H1 (cell line): ENCODE measurements around the gene RHBDF1. TPM values are rescaled to one million over a fixed set of nuclear protein-coding genes. Genes with fewer than 3 reads are reported as not detected.

Experiments used
- BCL11A ChIP-seq, 2 experiments: IDR thresholded peaks; one replicate each; pipeline ENCODE4 v1.6.1; 2011; ENCODE audit warnings: low read depth in 2 of 2, low read length in 2 of 2, mild to moderate bottlenecking in 2 of 2
- CBX8 ChIP-seq: fragments of 300-800, 300-1000 bp; sonication (generic); IDR thresholded peaks from 2 replicates; pipeline ENCODE4 v1.7.1; 2016; ENCODE audit warnings: low read depth, low read length, borderline replicate concordance
- CREB1 ChIP-seq: IDR thresholded peaks from 2 replicates; pipeline ENCODE4 v1.6.1; 2012; ENCODE audit warnings: inconsistent platforms
- EP300 ChIP-seq, 2 experiments: IDR thresholded peaks; 1 replicate in 1 of 2; 2 replicates in 1 of 2; pipeline ENCODE4 v1.6.1; 2011 to 2012; ENCODE audit warnings: low read depth in 2 of 2, low read length in 2 of 2, mild to moderate bottlenecking in 2 of 2, borderline replicate concordance in 1 of 2, inconsistent platforms in 1 of 2, moderate library complexity in 1 of 2
- EZH2 ChIP-seq: fragments of 200-600 bp; sonication (generic); IDR thresholded peaks from 2 replicates; pipeline ENCODE4 v1.7.1; 2012; ENCODE audit warnings: low read depth, mild to moderate bottlenecking, moderate library complexity, low read length, inconsistent platforms; ENCODE audit not compliant: severe bottlenecking
- FOSL1 ChIP-seq: IDR thresholded peaks from 2 replicates; pipeline ENCODE4 v1.6.1; 2011; ENCODE audit warnings: mild to moderate bottlenecking, low read depth, low read length, moderate library complexity; ENCODE audit not compliant: insufficient read depth
- JUN ChIP-seq: IDR thresholded peaks from 2 replicates; pipeline ENCODE4 v1.6.1; 2011; ENCODE audit warnings: low read depth, mild to moderate bottlenecking, improper control_type of control experiment, low read length
- KDM1A ChIP-seq: fragments of 200-600, 300-600 bp; sonication (generic); IDR thresholded peaks from 2 replicates; pipeline ENCODE4 v1.7.1; 2016; ENCODE audit warnings: mild to moderate bottlenecking, low read length, borderline replicate concordance
- POLR2AphosphoS5 ChIP-seq: IDR thresholded peaks from 2 replicates; pipeline ENCODE4 v1.6.1; 2011; ENCODE audit warnings: low read depth, low read length
- RNF2 ChIP-seq: fragments of 200-900, 300-1000 bp; sonication (generic); IDR thresholded peaks from 2 replicates; pipeline ENCODE4 v1.7.1; 2016; ENCODE audit warnings: borderline replicate concordance, low read depth, mild to moderate bottlenecking, antibody characterized with exemption, low read length; ENCODE audit not compliant: poor library complexity, severe bottlenecking; ENCODE audit errors: missing control alignments
- SIX5 ChIP-seq: IDR thresholded peaks from 2 replicates; pipeline ENCODE4 v1.6.1; 2011; ENCODE audit warnings: mild to moderate bottlenecking, low read depth, low read length
- SRF ChIP-seq: IDR thresholded peaks from 2 replicates; pipeline ENCODE4 v1.6.1; 2011; ENCODE audit warnings: mild to moderate bottlenecking, low read depth, low read length, moderate library complexity
- TAF1 ChIP-seq: IDR thresholded peaks from 2 replicates; pipeline ENCODE4 v1.6.1; 2011; ENCODE audit warnings: mild to moderate bottlenecking, low read depth, low read length
- TBP ChIP-seq: IDR thresholded peaks from 2 replicates; pipeline ENCODE4 v1.6.1; 2011; ENCODE audit warnings: low read depth, low read length, improper control_type of control experiment
- TCF12 ChIP-seq: IDR thresholded peaks from 2 replicates; pipeline ENCODE4 v1.6.1; 2011; ENCODE audit warnings: low read depth, mild to moderate bottlenecking, low read length
- YY1 ChIP-seq: IDR thresholded peaks from 2 replicates; pipeline ENCODE4 v1.6.1; 2011; ENCODE audit warnings: low read depth, mild to moderate bottlenecking, low read length
- polyA plus RNA-seq, 7 experiments: library from polyadenylated mRNA; depleted of rRNA in 3 of 7; stranded (reverse) in 5 of 7; unstranded in 2 of 7; fragments of >200 nt in 5 of 7; fragments of 200-250 nt in 2 of 7; gene quantifications; 1 replicate in 5 of 7; 2 replicates in 1 of 7; 4 replicates in 1 of 7; pipeline versions ENCODE4 v1.2.1 to v1.2.3, GENCODE V29; 2011 to 2013; ENCODE audit warnings: missing spikeins in 2 of 7, mixed read lengths in 2 of 7
- total RNA-seq: library from RNA; stranded (reverse); fragmentation: NEBNext Ultra II Directional; extraction: Animal tissue kit (Norgen Biotek cat#: 25700); gene quantifications from 2 replicates; pipeline ENCODE4 v1.2.1, GENCODE V29; 2021
- TF ChIP-seq, protein P1 (sequence below): IDR thresholded peaks from 2 replicates; pipeline ENCODE4 v1.6.1; 2011; ENCODE audit warnings: low read length, improper control_type of control experiment
- TF ChIP-seq, protein P2 (sequence below), 3 experiments: IDR thresholded peaks; 1 replicate in 2 of 3; 2 replicates in 1 of 3; pipeline versions ENCODE4 v1.5.1 to v1.6.1; 2011; ENCODE audit warnings: low read length in 3 of 3, mild to moderate bottlenecking in 3 of 3, inconsistent platforms in 2 of 3, low read depth in 1 of 3, moderate library complexity in 1 of 3; ENCODE audit not compliant: insufficient read depth in 1 of 3; ENCODE audit errors: control extremely low read depth in 1 of 3
- TF ChIP-seq, protein P3 (sequence below): IDR thresholded peaks from 2 replicates; pipeline ENCODE4 v1.6.1; 2012; ENCODE audit warnings: inconsistent platforms

Gene RHBDF1
- total and polyA plus RNA-seq, 2 of the 8 experiments (the other 6 are each of a cell fraction or from before 2014, with no cell fraction given): 37.4 to 51.6 TPM

DNA sequence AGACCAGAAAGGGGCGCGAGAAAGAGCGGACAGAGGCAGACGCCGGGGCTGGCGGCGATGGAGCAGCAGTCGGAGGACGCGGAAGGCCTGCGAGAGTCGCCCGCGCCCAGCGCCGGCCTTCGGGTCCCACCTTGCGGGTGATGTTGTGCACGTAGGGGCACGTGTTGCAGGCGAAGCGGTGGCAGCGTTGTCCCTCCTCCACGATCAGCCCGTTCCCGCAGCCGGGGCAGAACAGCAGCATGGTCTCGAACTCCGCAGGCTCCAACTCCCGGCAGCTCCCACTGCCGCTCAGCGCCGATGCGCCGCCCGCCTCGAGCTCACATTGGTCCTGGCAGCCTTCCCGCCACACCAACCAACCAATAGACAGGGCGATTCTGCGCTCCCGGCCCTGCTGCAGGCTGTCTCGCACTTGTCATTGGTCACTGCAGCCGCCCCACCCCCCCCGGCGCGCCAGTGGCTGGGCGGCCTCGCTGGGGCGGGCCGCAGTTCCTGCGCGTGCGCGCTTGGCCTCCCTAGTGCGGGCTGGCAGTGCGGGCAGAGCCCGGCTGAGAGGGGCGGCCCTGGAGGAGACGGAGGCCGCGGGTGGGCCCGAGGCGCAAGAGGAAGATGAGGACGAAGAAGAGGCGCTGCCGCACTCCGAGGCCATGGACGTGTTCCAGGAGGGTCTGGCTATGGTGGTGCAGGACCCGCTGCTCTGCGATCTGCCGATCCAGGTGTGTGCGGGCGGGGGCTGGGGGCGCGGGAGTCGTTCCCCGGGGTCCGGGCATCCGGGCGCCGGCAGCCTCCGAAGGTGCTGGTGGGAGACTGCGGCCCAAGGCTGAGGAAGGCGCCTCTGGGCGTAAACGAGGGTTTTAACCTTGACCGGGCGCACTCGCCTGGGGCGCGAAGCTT, 18.8 kb downstream of the RHBDF1 start, which contains the start of the genes POLR3K and SNRNP25 (continued):
- TF ChIP-seq KDM1A (no peak), FOSL1 (no peak), TBP (peak; percentile 57; the same call in 1 of the 2 replicates), TAF1 (peak; percentile 80), BCL11A (IDR thresholded peaks at IDR 0.05; ENCODE audit: low read depth in 2 of 2, low read length in 2 of 2) (no peak), SIX5 (no peak), CREB1 (peak; percentile 70), JUN (no peak), SRF (no peak), YY1 (no peak), TCF12 (no peak), EZH2 (no peak), RNF2 (no peak), CBX8 (no peak), POLR2AphosphoS5 (peak; percentile 85), EP300 (IDR thresholded peaks at IDR 0.05; ENCODE audit: borderline replicate concordance in 1 of 2, low read depth in 2 of 2, low read length in 2 of 2) (no peak)
- TF ChIP-seq, protein P1, sequence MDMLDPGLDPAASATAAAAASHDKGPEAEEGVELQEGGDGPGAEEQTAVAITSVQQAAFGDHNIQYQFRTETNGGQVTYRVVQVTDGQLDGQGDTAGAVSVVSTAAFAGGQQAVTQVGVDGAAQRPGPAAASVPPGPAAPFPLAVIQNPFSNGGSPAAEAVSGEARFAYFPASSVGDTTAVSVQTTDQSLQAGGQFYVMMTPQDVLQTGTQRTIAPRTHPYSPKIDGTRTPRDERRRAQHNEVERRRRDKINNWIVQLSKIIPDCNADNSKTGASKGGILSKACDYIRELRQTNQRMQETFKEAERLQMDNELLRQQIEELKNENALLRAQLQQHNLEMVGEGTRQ: no peak
- TF ChIP-seq, protein P2, sequence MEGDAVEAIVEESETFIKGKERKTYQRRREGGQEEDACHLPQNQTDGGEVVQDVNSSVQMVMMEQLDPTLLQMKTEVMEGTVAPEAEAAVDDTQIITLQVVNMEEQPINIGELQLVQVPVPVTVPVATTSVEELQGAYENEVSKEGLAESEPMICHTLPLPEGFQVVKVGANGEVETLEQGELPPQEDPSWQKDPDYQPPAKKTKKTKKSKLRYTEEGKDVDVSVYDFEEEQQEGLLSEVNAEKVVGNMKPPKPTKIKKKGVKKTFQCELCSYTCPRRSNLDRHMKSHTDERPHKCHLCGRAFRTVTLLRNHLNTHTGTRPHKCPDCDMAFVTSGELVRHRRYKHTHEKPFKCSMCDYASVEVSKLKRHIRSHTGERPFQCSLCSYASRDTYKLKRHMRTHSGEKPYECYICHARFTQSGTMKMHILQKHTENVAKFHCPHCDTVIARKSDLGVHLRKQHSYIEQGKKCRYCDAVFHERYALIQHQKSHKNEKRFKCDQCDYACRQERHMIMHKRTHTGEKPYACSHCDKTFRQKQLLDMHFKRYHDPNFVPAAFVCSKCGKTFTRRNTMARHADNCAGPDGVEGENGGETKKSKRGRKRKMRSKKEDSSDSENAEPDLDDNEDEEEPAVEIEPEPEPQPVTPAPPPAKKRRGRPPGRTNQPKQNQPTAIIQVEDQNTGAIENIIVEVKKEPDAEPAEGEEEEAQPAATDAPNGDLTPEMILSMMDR (IDR thresholded peaks at IDR 0.05; ENCODE audit: control extremely low read depth in 1 of 3, insufficient read depth in 1 of 3, low read depth in 1 of 3, low read length in 3 of 3): no peak
- TF ChIP-seq, protein P3, sequence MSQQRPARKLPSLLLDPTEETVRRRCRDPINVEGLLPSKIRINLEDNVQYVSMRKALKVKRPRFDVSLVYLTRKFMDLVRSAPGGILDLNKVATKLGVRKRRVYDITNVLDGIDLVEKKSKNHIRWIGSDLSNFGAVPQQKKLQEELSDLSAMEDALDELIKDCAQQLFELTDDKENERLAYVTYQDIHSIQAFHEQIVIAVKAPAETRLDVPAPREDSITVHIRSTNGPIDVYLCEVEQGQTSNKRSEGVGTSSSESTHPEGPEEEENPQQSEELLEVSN: peak; percentile 99
